HepG2 (cell line): ENCODE measurements around the gene UBE2M. TPM values are rescaled to one million over a fixed set of nuclear protein-coding genes. Genes with fewer than 3 reads are reported as not detected.

ENCODE experiments used
- ARNT2 ChIP-seq: sonication (generic); formaldehyde crosslinking; IDR thresholded peaks from 2 replicates; pipeline ENCODE4 v1.8.0; 2022; ENCODE audit warnings: mild to moderate bottlenecking, low read depth, missing genetic modification reagents, moderate library complexity
- BHLHE40 ChIP-seq: IDR thresholded peaks from 2 replicates; pipeline ENCODE4 v1.6.1; 2011; ENCODE audit warnings: low read length, improper control_type of control experiment
- JUNB ChIP-seq: sonication (generic); formaldehyde crosslinking; IDR thresholded peaks from 2 replicates; pipeline ENCODE4 v1.8.0; 2022; ENCODE audit warnings: missing genetic modification reagents, mild to moderate bottlenecking, borderline replicate concordance
- JUND ChIP-seq: sonication (generic); formaldehyde crosslinking; IDR thresholded peaks from 2 replicates; pipeline ENCODE4 v1.8.0; 2022; ENCODE audit warnings: mild to moderate bottlenecking, missing genetic modification reagents
- KAT8 ChIP-seq: IDR thresholded peaks from 2 replicates; pipeline ENCODE4 v1.6.1; 2016; ENCODE audit warnings: missing genetic modification reagents, missing compliant biosample characterization
- MED13 ChIP-seq: sonication (generic); formaldehyde crosslinking; IDR thresholded peaks from 2 replicates; pipeline ENCODE4 v1.5.0; 2020; ENCODE audit warnings: missing genetic modification reagents
- MTA1 ChIP-seq: sonication (generic); formaldehyde crosslinking; IDR thresholded peaks from 2 replicates; pipeline ENCODE4 v1.4.0; 2020; ENCODE audit warnings: missing genetic modification reagents, mild to moderate bottlenecking, borderline replicate concordance
- NRL ChIP-seq: sonication (generic); formaldehyde crosslinking; IDR thresholded peaks from 2 replicates; pipeline ENCODE4 v1.5.0; 2020; ENCODE audit warnings: missing genetic modification reagents, mild to moderate bottlenecking, moderate library complexity, borderline replicate concordance
- REL ChIP-seq: sonication (generic); formaldehyde crosslinking; conservative IDR thresholded peaks from 2 replicates; pipeline ENCODE4 v1.8.0; 2022; ENCODE audit warnings: mild to moderate bottlenecking, missing genetic modification reagents, moderate library complexity
- RFXANK ChIP-seq: IDR thresholded peaks from 2 replicates; pipeline ENCODE4 v1.6.1; 2016
- RXRA ChIP-seq: sonication (generic); formaldehyde crosslinking; IDR thresholded peaks from 2 replicates; pipeline ENCODE4 v1.5.1; 2020; ENCODE audit warnings: missing genetic modification reagents
- polyA plus RNA-seq, 8 experiments: library from polyadenylated mRNA; depleted of rRNA in 3 of 8; stranded (reverse) in 7 of 8; unstranded in 1 of 8; fragments of >200 nt; fragmentation: Illumina TruSeq in 4 of 8; extraction: Trizol in 4 of 8; gene quantifications; 2 replicates each; pipeline versions ENCODE4 v1.2.1 to v1.2.3, GENCODE V29; 2011 to 2016; ENCODE audit warnings: low read depth in 4 of 8, missing spikeins in 1 of 8, mixed read lengths in 1 of 8; ENCODE audit not compliant: insufficient read depth in 1 of 8
- total RNA-seq, 5 experiments: library from RNA; depleted of rRNA; stranded (reverse); fragments of >200 nt; fragmentation: Illumina TruSeq; extraction: Trizol; gene quantifications; 2 replicates each; pipeline ENCODE4 v1.2.3, GENCODE V29; 2016; ENCODE audit warnings: low read depth in 1 of 5
- TF ChIP-seq, protein P1 (sequence below): sonication (generic); formaldehyde crosslinking; IDR thresholded peaks from 2 replicates; pipeline ENCODE4 v1.5.1; 2020; ENCODE audit warnings: mild to moderate bottlenecking, missing genetic modification reagents, moderate library complexity
- TF ChIP-seq, protein P2 (sequence below): sonication (generic); formaldehyde crosslinking; IDR thresholded peaks from 2 replicates; pipeline ENCODE4 v1.5.1; 2020; ENCODE audit warnings: missing genetic modification reagents, mild to moderate bottlenecking, borderline replicate concordance
- TF ChIP-seq, protein P3 (sequence below): sonication (generic); formaldehyde crosslinking; IDR thresholded peaks from 2 replicates; pipeline ENCODE4 v1.5.0; 2020; ENCODE audit warnings: missing genetic modification reagents

Gene UBE2M
- total and polyA plus RNA-seq, 2 of the 13 experiments (the other 11 are each of a cell fraction or from before 2014, with no cell fraction given) = 36.2 to 50.3 TPM

DNA sequence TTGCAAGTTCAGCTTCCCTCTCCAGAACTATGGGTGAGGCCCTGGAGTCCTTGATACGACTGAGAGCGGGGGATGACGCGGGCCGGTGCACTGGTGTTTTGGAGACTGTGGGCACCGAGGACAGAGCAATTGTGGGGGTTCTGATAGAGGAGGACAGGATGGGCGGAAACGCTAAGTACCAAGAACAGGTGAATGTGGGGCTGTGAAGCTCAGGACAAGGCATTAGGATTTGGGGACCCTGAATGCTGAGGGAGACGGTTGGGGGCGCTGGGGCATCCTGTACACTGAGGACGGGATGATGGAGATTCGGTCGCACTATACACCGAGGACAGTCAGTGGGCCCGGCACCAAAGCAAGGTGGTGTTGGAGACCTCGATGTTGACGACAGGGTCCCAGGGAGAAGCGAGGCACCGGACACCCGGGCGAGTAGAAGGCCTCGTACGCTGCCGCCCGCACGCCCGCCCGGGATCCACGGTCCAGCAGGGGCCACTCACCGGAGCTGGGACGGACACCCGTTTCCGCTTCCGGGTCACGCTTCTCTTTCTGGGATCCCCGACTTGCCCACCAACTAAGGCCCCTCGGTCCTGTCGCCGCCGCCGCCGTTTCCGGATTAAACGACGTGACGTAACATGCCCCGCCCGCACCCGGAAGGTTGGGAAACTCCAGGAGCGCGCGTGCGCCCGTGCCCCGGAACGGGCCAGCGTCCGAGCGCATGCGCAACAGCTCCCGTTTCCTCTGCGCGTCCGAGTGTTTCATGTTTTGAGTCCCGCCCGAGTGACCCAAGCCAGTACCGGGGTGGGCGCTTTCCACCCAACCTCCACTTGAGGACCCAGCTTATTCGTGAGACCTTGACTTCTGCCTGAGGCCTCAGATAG lies 3.7 kb downstream of the UBE2M start, which contains the start of gene CHMP2A (continued):
- TF ChIP-seq, protein P1, sequence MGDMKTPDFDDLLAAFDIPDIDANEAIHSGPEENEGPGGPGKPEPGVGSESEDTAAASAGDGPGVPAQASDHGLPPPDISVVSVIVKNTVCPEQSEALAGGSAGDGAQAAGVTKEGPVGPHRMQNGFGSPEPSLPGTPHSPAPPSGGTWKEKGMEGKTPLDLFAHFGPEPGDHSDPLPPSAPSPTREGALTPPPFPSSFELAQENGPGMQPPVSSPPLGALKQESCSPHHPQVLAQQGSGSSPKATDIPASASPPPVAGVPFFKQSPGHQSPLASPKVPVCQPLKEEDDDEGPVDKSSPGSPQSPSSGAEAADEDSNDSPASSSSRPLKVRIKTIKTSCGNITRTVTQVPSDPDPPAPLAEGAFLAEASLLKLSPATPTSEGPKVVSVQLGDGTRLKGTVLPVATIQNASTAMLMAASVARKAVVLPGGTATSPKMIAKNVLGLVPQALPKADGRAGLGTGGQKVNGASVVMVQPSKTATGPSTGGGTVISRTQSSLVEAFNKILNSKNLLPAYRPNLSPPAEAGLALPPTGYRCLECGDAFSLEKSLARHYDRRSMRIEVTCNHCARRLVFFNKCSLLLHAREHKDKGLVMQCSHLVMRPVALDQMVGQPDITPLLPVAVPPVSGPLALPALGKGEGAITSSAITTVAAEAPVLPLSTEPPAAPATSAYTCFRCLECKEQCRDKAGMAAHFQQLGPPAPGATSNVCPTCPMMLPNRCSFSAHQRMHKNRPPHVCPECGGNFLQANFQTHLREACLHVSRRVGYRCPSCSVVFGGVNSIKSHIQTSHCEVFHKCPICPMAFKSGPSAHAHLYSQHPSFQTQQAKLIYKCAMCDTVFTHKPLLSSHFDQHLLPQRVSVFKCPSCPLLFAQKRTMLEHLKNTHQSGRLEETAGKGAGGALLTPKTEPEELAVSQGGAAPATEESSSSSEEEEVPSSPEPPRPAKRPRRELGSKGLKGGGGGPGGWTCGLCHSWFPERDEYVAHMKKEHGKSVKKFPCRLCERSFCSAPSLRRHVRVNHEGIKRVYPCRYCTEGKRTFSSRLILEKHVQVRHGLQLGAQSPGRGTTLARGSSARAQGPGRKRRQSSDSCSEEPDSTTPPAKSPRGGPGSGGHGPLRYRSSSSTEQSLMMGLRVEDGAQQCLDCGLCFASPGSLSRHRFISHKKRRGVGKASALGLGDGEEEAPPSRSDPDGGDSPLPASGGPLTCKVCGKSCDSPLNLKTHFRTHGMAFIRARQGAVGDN (CRISPR knock-in tag) = peak; percentile 86
- TF ChIP-seq RFXANK (CRISPR knock-in tag) (no peak), BHLHE40 (peak; percentile 46; the same call in 1 of the 2 replicates), NRL (CRISPR knock-in tag) (peak; percentile 67; the same call in 1 of the 2 replicates), REL (CRISPR knock-in tag) (0 out of 2 replicates have a peak, but pooled peaks have one; percentile 48), JUND (CRISPR knock-in tag) (no peak), MTA1 (CRISPR knock-in tag) (0 out of 2 replicates have a peak, but pooled peaks have one; percentile 20), RXRA (CRISPR knock-in tag) (peak; percentile 22; the same call in 1 of the 2 replicates), ARNT2 (CRISPR knock-in tag) (peak; percentile 82), KAT8 (CRISPR knock-in tag) (peak; percentile 78), JUNB (CRISPR knock-in tag) (no peak), MED13 (CRISPR knock-in tag) (no peak)
- TF ChIP-seq, protein P2, sequence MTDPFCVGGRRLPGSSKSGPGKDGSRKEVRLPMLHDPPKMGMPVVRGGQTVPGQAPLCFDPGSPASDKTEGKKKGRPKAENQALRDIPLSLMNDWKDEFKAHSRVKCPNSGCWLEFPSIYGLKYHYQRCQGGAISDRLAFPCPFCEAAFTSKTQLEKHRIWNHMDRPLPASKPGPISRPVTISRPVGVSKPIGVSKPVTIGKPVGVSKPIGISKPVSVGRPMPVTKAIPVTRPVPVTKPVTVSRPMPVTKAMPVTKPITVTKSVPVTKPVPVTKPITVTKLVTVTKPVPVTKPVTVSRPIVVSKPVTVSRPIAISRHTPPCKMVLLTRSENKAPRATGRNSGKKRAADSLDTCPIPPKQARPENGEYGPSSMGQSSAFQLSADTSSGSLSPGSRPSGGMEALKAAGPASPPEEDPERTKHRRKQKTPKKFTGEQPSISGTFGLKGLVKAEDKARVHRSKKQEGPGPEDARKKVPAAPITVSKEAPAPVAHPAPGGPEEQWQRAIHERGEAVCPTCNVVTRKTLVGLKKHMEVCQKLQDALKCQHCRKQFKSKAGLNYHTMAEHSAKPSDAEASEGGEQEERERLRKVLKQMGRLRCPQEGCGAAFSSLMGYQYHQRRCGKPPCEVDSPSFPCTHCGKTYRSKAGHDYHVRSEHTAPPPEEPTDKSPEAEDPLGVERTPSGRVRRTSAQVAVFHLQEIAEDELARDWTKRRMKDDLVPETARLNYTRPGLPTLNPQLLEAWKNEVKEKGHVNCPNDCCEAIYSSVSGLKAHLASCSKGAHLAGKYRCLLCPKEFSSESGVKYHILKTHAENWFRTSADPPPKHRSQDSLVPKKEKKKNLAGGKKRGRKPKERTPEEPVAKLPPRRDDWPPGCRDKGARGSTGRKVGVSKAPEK (CRISPR knock-in tag) = no peak
- TF ChIP-seq, protein P3, sequence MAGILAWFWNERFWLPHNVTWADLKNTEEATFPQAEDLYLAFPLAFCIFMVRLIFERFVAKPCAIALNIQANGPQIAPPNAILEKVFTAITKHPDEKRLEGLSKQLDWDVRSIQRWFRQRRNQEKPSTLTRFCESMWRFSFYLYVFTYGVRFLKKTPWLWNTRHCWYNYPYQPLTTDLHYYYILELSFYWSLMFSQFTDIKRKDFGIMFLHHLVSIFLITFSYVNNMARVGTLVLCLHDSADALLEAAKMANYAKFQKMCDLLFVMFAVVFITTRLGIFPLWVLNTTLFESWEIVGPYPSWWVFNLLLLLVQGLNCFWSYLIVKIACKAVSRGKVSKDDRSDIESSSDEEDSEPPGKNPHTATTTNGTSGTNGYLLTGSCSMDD (CRISPR knock-in tag) = no peak
